Measurements from ENCODE around the gene HDAC4.

GRCh38 chr2:239094867-239095266, 306.0 kb downstream of the HDAC4 start:
- TF ChIP-seq REST (IDR thresholded peaks at IDR 0.05) (no peak), ZNF302 (CRISPR knock-in tag; IDR thresholded peaks at IDR 0.05) (no peak), USF2 (IDR thresholded peaks at IDR 0.05) (no peak), CEBPB (IDR thresholded peaks at IDR 0.05) (no peak), POLR2A (IDR thresholded peaks at IDR 0.05; ENCODE audit: low read length) (no peak), EP300 (IDR thresholded peaks at IDR 0.05) (no peak), NR3C1 (IDR thresholded peaks at IDR 0.05) (no peak), RAD21 (conservative IDR thresholded peaks at IDR 0.05 in 1 of 2, IDR thresholded peaks at IDR 0.05 in 1 of 2) (no peak), CTCF (IDR thresholded peaks at IDR 0.05) (no peak)

All from A549 (cell line).